HS-5 (cell line): ENCODE results near the gene GAS7.

Source experiments
- DNase-seq: peaks from one replicate; pipeline ENCODE4 v3.0.0-alpha.2; 2012; ENCODE audit warnings: low read depth

GAS7 gene

DNA sequence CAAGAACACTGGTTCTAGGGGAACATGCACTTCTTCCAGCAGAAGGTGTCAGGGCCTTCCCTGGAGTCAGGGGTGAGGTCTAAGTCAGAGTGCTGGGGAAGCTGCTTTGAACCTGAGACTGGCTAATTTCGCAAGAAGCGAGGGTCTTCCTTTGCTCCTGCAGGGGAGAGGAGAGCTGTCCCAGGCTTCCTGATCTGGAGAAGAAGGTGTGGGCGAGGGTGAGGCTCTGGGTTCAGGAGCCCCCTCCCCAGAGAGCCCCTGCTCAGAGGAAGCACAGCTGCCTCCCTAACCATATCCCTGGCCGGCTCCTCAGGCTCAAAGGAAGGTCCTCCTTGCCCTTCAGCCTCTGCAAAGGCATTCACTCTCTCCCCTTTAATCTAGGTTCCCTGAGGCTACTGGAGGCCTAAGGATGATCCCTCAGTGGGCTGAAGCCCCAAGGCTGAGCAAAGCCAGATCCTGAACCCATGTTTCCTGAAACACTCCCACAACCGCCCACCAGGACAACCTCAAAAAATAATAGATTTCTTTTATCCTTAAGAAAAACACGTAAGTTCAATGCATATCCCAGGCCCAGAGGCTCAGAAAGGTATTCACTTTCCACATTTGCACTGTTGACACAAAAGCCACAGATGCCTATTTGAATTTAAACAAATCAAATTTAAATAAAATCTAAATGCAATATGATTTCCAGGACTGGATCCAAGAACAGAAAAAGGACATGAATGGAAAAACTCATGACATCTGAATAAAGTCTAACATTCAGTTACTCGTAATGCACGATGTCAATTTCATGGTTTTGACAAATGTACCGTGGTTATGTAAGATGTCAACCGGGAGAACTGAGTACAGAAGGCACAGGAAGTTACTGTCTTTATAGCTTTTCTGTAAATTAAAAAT, 221.9 kb downstream of the GAS7 start:
- no peak for DNase-seq

DNA sequence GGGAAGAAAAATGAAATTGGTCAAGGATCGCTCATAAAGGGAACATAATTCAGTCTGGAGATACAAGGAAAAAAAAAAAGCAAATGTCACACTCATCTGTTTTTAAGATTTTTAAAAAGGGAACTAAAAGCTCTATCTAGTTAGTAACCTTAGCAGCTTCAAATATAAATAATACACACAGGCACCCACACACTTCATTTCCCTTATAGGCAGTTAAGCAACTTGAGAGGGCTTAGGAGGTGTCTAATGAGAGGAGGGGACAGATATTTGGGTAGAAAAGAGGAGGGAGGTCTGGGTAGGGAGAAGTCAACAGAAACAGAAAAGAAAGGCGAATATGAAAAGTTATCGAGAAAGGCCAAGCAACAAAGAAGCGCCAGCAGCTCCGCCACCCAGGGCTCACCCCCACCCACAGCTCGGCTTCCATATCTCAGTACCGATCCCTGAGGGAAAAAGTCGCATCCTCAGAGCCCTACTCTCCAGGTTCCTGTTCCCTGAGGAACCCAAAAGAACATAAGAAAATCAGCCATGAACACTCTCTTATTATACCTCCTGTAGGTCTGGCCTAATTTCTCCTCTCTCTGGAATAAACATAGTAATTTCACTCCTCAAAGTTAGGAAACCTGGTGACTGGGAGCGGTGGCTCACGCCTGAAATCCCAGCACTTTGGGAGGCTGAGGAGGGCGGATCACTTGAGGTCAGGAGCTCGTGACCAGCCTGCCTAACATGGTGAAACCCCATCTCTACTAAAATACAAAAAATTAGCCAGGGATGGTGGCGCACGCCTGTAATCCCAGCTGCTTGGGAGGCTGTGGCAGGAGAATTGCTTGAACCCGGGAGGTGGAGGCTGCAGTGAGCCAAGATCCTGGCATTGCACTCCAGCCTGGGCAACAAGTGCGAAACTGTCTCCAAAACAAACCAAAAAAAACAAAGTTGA, 223.7 kb downstream of the GAS7 start:
- DNase-seq = no peak

DNA sequence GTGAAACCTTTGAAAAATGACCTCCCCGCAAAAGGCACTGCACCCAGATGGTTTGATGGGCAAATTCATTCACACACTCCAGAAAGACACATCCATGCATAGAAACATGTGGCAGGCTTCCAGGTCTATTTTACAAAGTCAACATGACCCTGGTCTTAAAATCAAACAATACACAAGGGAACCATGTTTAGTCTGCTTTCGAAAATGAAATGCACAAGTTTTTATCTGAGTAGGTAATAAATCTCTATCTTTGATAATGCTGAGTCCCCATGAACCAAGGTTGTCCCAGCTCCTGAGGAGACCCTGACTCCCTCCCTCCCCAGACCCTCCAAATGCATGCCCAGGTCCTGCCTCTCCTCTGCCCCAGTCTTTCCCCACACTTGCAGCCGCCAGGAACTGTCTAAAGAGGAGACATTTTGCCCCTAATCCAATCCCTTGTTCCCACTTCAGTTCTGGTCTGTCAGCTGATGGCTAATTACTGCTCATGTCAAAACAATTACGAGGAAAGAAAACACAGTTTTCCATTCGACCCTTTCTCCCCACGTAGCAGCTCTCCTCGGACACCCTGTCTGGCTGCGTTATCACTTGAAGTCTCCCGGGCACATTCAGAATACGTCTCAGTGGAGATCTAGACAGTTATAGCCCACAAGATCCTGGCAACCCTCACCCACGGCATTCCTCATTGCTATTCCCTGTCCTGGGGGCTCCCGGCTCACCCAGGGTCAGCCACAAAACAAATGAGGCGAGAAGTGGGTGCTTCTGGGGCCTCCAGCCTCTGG, 224.5 kb downstream of the GAS7 start:
- DNase-seq = no peak

DNA sequence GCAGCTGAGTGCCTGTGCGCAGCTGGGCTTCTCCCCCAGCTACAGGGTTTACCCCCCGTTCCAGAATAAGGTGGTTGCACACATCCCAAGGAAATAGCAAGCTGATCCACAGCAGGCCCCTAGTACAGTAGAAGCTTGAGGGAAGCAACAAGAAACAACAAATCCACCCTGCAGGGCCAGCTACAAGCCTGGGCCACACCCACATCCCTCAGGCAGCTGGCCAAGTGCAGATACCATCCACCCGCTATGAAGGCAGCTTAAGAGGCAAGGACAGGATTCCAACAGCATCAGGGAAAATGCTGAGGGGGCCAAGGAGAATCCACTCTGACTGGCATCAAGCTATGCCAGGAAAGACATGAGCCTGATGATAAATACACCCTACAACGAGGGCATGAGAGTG, 226.4 kb downstream of the GAS7 start:
- DNase-seq = no peak

DNA sequence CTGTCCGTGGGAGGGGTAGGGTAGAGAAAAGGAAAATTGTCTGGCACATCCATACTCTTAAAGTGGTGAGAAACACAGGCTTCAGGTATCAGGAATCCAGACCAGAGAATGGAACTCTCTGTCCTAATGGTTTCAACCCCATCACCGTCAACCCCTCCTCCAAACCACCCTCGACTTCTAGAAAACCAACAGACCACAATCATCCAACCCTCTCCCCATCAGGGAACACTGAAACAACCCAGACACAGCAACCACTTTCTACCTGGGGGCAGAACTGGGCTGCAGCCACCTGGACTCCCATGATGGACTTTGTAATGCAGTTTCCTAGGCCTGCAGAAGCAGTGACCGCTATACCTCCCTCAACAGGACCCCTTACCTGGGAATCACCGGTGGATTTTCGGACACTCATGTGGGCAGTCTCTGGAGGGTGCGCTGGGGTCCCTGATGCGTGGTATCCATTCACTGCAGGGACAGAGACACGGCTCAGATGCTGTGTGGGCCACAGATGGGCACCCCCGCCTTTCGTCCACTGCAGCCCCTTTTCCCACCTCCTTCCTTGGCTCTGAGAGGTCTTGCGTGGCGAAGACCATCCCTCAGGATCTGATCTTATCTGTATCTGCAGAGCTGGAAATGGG, 229.0 kb downstream of the GAS7 start:
- DNase-seq = no peak

DNA sequence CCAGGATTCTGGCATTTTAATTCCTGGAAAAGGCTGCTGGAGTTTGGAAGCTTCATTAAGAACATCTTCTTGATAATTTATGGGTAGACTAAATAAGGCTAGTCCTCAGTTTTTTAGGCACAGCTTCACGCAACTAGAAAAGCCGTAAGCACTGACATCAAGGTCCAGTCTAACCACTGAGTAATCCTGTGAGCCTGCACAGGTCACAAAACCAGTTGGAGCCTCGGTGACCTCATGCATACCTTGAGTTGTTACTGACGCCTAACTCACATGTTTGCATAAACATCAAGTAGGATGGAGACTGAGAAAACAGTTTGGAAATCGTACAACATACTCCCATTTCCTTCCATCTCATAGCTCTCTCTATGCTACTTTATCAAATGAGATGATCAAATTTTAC, 229.5 kb downstream of the GAS7 start:
- no peak for DNase-seq

DNA sequence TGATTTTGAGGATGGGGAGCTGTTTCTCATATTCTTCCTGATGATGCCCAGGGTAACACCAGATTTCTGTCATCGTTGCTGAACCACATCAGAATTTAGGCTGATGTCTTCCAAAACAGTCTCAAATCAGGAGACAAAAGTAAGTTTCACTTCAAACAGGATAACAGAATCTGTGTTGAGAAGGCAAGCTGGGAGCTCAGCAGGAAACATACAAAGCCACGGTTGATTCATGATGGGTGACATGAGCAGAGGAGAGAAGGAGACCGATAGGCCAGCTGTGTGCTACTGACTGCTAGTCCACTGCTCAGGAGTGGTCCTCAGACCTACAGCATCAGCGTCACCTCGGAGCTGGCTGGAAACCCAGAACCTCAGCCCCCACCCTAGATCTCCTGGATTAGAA, 230.4 kb downstream of the GAS7 start:
- DNase-seq = no peak

DNA sequence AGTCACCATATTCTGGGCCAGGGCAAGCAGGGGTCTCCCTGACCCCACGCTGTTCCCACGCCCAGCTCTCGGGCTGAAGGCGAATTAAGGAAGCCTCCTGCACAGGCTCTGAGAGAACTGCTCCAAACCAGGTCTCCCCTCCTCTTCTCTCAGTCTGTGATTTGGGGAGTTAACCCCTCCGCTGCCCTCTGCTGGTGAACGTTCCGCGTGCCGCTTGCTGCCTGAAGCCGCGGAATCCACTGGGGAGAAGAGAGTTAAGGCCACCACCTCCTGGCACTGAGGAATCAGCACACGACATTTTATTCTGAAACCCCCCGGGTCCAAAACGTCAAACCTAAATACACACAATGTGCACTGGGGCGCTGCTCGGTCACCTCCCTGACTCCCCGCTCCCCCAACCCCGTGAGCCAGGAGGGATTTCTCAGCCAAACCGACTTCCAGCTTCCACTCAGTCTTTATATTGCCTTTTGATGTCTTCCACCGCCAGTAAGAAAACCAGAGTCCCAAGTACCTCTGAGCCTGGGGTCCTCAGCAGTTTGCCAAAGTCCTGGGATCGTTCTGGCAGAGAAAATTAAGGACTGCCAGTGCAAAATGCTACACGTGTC, 238.9 kb downstream of the GAS7 start:
- DNase-seq = no peak

DNA sequence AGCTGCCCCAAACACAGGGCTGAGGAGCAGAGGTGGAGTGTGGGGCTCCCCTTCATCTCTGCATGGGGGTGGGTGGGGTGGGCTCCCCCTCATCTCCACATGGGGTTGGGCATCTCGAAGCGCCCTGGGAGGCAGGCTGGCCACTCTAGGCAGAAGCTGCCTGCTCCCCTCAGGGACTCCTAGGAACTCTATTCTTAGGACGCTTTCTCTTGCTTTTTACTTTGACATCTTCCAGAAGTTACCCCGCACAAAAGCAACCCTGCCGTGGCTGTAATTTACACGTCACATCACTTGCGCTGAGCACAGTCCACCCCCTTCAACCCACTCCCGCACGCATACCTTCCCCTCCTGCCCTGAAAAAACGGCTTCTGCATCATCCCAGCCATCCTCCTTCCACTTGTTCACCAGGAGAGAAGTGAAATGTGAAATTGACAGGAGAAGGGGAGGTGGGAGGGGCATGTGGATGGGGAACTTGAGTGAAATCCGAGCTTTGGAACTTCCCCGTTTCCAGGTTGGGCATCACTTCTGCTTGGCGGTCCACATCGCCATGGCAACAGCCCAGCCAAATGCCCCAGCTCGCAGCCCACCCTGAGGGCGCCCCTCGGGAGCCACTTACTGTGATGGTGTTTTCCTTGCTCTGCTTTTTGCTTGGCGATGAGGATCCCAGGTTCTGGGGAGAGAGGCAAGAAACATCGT, 239.7 kb downstream of the GAS7 start:
- no peak for DNase-seq

DNA sequence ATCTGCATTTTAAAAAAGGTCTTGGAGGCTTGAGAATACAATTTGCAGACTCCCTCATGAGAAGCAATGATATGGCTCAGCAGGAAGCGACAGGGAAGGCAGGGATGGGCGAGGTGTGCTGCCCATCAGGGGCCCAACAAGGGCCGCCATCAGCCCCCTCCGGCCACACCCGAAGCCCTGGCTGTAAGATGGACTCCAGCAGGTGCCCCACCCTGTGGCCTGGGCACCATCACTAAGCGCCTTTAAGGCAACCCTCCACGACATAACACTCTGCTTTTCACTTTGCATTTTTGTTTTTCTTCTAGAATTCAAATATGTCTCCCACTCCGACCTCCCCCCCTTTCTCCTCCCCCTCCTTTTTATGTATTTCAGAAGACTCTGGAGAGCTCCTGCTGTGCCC, 241.2 kb downstream of the GAS7 start:
- DNase-seq = no peak

DNA sequence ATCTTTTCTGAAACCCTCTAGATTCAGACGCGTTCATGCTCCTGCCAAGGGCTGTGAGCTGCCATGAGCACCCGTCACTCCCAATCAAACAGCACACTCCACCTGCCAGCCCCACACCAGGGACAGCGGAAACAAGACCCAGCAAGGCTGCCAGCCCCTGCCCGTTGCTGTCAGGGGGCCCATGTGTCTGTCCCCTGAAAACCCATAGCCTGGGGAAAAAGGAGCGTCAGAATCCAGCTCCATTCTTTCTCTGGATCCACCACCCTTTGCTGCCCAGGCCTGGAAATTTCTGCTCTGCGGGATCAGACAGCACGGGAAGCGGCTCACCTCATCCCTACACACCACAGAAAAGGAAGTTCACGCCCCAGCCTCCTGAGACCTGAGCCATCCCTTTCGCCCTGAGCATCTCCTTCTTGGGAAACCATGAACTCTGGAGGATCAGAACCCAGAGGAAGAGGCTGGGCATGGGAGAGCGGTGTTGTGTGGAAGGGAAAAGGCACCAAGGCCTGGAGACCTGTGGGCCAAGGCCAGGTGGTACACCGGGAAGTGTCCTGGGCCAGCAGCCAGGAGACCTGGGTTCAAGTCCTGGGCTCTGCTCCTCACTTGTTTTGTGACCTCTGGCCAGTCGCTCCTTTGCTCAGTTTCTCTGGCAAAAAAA, 241.8 kb downstream of the GAS7 start:
- DNase-seq = no peak

DNA sequence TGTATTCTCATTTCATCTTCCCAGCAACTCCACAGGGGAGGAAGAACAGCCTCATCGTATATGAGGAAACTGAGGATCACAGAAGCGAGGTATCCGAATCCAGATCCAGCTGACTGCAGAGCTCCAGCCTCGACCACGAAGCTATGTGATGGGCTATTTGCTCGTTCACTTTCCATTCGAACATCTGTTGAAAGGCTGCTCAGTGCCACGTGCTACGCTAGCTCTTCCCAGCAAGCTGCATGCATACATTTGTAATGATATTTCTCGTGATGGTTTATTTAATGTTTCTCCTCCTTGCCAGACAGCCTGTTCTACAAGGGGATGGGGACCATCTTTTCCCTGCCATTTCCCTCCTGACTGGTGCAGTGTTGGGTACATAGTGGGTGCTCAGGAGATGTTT, 244.9 kb downstream of the GAS7 start:
- DNase-seq = no peak

DNA sequence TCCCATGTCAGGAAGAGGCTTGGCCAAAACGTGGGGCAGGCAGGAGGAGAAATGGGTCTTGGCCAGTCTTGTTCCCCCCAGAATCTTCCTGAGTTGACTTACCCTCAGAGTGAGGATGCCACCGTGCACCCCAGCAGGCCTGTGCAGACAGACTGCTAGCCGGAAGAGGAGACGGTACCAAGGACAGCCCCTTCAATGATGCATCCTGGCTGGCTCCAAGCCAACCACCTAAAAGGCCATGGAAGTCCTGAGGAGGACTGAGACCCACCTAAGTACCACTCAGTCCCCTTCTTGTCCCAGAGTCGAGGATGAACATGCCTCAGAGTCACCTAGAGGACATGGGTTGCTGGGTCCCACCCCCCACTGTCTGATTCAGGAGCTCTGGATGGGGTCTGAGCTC, 246.6 kb downstream of the GAS7 start:
- DNase-seq = no peak

DNA sequence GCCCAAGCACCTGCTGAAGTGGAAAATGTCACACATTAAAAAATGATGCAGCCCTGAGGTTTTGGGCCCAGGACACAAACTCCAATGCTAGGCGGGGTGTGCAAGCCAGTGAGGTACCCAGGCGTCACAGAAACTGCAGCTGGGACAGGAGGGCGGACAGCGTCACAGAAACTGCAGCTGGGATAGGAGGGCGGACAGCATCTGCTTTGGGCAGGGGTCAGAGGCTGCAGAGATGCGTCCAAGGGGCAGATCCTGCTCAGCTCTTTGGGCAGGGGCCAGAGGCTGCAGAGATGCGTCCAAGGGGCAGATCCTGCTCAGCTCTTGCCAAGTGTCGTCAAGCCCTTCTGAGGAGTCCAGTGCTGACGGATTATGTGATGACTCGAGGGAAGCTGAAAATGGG, 249.5 kb downstream of the GAS7 start:
- DNase-seq = no peak

DNA sequence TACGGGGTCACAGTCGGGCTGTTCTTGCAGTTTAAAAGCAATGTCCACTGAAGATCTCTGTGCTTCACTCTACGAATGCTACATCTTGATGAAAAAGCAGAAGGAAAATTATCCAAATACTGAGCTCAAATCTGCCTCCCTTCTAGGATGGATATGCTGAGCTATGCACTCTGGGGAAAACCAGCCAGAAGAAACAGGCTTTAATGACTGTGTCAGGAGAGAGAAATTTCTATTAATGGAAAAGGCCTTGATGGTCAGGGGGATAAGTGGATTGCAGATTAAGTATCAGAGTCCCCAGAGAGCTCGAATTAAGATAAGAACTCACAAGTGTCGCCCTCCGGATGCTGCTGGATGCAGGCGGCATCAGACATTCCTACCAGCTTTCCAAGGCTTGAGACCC, 253.7 kb downstream of the GAS7 start:
- DNase-seq = no peak

DNA sequence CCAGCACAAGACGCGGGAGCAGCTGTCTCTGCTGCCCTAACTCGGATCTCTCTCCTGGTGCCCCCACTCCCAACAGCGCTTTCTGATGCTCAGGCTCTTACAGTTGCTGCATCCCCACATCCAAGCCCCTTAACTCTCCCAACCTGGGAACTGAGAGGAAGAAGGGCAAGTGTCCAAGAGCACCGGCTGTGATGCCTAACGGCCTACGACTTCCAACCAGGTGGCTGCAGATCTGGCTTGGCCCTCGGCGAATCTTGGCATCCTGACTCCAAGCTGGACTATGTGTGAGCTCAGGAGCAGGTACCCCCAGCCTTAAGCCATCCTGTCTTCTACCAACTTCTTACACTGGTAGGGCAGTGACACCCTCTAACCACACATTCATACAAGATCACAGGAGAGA, 255.1 kb downstream of the GAS7 start:
- no peak for DNase-seq

DNA sequence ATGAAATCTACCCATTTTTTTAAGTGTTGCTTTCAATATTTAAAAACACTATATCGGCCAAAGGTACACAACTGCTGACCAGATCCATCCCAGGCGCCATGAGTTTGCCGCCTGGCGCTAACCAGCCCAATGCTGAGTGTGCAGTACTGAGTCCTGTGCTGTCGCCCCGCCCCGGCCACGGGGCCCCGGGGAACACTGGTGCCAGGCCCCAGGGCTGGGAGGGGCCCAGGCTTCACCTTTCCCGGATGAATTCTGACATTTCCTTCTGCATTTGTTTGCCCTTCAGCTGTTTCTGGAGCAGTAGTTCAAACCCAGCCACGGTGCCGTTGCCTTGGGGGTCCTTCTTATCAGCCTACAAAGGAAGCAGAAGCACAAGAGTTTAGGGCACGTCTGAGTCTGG, 255.5 kb downstream of the GAS7 start:
- no peak for DNase-seq

DNA sequence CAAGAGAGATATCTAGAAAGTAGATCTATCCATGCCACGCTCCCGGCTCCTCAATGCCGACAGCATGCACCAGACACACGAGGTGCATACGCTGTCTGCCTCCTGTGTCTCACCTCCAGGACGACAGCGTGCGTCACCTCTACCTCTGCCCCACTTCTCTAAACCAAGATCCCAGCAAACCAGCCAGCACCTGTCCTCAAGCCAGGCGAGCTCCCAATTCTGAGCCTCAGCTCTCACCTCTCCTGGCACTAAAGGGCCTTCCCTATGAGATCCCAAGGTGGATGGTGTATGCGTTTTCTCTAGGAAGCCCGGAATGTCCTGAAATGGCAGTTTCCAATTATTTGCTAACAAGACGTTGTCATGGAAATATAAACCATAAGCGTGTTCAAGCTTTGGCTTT, 257.1 kb downstream of the GAS7 start:
- DNase-seq = no peak

DNA sequence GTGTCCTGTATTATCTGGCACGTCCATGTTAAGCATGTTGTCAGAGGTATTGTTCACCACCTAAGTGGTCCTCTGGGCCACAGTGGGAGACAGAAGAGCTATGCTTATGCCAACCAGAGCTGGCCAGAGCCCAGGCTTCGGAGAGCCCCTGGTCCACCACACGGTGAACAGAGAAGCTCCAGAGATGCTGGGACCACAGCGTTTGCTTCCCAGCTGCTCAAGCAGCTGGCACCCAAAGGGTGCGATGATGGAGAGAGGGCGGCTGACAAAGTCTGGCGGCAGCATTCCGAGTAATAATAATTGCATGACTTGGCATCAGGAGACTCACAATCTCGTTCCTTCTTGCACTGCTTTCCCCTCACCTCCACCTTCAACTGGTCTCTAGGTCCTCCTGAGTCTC, 257.6 kb downstream of the GAS7 start:
- DNase-seq = no peak

DNA sequence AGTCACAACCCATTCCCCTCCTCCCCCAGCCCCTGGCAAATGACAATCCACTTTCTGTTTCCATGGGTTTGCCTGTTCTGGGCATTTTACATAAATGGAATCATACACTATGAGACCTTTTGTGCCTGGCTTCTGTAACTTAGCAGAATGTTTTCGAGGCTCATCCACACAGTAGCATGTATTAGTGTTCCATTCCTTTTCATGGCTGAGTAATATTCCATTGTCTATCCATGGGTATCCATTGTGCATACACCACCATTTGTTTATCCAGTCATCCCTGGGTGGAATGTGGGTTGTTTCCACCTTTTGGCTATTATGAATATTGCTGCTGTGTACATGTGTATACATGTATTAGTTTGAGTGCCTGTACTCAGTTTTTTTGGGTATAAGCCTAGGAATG, 259.6 kb downstream of the GAS7 start:
- DNase-seq = no peak
